GM20000 (cell line): Measurements from ENCODE around the gene SPON2.

Source experiments
- DNase-seq: peaks from one replicate; pipeline ENCODE4 v3.0.0; 2012; ENCODE audit warnings: low spot score
- TF ChIP-seq, protein P1 (sequence below): IDR thresholded peaks from 2 replicates; pipeline ENCODE4 v1.5.1; 2012; ENCODE audit warnings: mild to moderate bottlenecking, control low read depth; ENCODE audit errors: extremely low read depth, missing control alignments

Gene SPON2

GRCh38 chr4:1216869-1217294 lies 44.5 kb upstream of the SPON2 start:
- DNase-seq = peak; percentile 73

DNA sequence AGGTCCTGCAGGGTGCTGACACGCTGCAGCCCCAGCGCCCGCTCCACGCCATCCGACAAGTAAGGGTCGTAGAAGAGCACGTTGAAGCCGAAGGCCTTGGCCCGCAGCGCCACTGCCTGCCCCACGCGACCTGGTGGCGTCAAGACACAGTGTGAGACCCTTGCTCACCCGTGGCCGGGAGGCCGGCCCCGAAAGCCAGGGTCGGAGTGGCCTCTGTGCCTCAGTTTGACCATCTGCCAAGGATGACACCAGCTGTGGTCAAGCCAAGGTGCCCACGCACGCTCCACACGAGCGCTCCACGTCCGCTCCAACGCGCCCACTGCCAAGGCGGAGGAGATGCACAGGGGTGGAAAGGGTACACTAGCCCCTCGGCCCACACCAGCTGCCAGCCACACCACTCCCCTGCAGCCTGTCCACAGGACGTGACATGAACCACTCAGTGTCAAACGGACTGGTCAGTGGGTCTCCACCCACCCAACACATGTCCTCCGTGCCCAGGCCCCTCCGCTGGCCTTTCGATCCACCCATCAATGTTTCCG lies 43.8 kb upstream of the SPON2 start:
- no peak for DNase-seq
- TF ChIP-seq, protein P1, sequence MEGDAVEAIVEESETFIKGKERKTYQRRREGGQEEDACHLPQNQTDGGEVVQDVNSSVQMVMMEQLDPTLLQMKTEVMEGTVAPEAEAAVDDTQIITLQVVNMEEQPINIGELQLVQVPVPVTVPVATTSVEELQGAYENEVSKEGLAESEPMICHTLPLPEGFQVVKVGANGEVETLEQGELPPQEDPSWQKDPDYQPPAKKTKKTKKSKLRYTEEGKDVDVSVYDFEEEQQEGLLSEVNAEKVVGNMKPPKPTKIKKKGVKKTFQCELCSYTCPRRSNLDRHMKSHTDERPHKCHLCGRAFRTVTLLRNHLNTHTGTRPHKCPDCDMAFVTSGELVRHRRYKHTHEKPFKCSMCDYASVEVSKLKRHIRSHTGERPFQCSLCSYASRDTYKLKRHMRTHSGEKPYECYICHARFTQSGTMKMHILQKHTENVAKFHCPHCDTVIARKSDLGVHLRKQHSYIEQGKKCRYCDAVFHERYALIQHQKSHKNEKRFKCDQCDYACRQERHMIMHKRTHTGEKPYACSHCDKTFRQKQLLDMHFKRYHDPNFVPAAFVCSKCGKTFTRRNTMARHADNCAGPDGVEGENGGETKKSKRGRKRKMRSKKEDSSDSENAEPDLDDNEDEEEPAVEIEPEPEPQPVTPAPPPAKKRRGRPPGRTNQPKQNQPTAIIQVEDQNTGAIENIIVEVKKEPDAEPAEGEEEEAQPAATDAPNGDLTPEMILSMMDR = no peak

More at GRCh38 chr4:1216869-1217294, 44.5 kb upstream of the SPON2 start:
- TF ChIP-seq, protein P1 = no peak

DNA sequence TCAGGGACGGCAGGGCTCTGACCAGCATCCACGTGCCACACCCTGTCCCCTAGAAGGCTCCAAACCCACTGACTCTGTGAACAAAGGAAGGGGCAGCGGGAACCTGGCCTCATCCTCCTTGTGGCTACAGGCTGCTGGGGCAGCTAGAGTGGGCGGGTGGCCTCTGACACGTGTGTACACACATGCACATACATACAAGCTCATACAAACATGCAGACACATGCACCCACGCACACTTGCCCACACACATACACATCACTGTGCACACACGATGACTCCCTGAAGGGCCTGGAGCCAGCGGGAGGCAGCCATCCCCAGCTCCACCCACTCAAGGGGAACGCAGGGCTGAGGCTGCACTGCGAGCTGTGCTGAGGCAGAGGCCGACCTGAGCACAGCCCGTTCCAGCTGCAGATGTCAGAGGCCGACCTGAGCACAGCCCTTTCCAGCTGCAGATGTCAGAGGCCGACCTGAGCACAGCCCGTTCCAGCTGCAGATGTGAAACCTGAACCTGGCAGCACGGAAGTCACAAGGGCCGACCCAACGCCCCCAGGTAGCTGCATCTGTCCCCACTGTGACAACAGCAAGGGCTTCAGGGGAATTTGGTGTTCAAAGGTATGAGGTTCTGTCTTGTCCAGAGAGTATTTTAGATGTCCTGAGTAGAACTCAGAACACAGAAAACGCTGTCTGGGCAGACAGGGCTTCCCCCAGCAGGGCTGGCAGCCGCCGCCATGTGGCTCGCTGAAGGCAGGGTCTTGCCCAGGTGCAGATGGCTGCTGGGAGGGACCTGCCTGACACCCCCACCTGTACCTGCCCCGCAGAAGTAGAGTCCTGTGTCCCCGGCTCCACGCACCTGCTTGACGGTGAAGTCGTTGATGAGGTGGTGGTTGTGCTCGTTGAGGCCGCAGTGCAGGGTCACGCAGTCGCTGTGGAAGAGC lies 43.0 kb upstream of the SPON2 start:
- DNase-seq = peak; percentile 85
- TF ChIP-seq, protein P1 = no peak

DNA sequence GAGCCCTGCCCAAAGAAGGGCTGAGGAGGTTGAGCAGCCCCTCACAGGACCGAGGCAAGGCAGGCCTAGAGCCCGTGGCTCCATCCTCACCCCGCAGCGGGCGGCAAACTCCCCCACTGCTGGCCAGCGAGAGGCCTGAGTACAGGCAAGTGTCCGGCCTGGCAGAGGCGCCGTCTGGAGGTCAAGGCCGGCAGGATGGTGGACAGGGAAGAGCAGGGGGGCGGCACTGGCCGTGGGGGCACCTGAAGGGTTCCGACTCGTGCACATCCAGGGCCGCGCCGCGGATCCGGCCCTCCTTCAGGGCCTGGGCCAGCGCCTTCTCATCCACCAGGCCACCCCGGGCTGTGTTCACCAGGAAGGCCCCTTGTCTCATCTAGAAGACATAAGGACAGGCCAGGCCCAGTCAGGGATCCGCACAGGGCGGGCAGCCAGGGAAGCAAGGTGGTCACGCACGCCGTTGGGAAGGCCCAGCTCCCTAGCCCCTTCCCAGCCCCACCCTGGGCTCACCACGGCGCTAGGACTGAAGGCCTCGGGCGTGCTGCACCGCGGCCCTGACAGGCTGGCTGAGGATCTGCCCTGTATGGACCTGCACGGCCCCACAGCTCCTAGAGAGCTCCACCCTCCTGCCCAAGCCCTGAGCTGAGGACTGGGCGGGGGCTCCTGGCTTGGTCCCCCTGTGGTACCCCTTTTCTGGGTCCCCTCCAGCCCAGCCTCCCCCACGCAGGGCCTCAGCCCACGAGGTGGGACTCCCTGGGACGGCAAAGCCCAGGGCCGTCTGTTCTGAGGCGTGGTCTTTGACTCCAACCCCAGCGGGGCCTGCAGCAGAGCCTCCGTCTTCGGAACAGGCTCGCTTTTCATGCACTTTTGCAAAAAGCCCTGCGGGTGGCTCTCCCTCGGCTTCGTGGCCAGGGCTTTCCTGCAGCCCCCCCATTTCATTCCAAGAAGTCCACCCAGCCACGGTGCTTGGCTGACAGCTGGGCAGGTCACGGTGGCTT lies 42.0 kb upstream of the SPON2 start:
- TF ChIP-seq, protein P1 = no peak
- no peak for DNase-seq

DNA sequence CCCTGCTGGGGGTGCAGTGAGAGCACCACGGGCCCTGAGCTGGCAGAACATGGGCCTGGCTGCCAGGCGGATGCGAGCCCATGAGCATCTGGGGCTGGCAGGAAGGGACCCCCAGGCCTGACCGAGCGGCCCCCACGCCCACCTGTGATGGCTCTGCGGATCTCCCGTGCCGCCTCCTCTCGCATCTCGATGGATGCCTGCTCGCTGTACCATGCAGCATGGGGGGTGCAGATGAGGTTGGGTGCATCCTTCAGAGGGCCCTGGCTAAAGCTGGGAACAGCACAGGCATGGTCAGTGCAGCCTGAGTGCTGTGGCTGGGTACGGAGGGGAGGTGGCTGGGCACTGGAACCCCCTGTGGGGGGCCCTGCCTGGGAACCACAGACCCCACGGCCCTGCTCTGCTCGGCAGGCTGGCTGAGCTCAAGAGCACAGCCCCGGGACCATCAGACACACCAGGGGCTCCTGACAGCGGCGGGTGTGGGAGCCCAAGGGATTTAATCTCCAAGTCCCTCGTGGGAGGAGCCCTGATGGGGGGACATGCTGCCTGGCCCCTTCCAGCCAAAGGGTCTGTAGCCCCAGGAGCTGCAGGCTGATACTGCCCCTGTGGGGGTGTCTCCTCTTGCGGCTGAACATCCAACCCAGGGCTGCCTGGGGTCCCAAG lies 41.1 kb upstream of the SPON2 start:
- TF ChIP-seq, protein P1 = no peak
- DNase-seq = no peak

DNA sequence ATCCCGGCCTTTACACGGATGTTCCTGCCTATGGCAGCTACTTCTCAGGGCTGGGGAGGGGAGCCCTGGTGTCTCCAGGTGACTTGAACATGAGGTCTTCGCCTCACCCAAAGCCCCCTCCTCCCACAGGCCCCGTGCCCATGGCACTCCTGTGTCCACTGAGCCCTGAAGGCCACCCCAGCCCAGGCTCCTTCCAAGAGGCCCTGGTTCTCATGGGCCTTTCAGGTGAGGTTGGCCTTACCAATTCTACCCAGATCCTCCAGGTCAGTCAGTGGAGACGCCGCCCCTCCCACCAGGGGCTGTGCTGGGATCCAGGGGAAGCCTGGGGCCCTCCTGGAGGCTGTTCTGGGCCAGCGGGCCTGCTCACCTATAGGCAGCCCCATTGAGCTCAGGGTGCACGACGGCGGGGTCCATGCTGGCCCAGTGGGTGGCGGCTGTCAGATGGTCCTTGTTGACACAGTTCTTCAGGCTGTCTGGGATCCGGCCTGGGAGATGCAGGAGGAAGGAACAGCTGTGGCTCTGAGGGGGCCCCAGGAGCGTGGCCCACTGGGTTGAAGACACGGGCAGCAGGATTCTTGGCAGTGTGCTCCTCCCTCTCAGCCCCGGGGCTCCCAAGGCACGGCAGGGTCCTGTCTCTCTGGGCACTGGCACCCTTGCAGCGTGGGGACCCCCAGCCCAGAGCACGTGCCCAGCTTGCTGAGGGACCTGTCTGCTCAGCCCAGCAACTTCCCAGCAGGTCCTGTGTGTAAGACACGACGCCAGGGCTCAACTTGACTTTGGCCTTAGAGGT lies 40.4 kb upstream of the SPON2 start:
- no peak for DNase-seq
- TF ChIP-seq, protein P1 = no peak
